ENCODE results near the gene APOBEC4. TPM values are rescaled to one million over a fixed set of nuclear protein-coding genes. Genes with fewer than 3 reads are reported as not detected.
A peak's percentile ranks its signal among the peaks of the same experiment; 100 is the strongest.

The APOBEC4 gene
- total and polyA plus RNA-seq, 2 of the 13 experiments (the other 11 are each of a cell fraction or from before 2014, with no cell fraction given): not detected

GRCh38 chr1:183635606-183636333, 17.3 kb downstream of the APOBEC4 start, which contains the start of gene ARPC5 (continued):
- TF ChIP-seq ZNF704 (CRISPR knock-in tag; IDR thresholded peaks at IDR 0.05; ENCODE audit: borderline replicate concordance): 0 out of 2 replicates have a peak, but pooled peaks have one; percentile 50
- TF ChIP-seq TAF1 (CRISPR knock-in tag; IDR thresholded peaks at IDR 0.05): peak; percentile 76
- no peak for TF ChIP-seq SNAPC2 (CRISPR knock-in tag; IDR thresholded peaks at IDR 0.05)
- TF ChIP-seq GATAD1 (CRISPR knock-in tag; IDR thresholded peaks at IDR 0.05): no peak; the same call in 1 of the 2 replicates
- no peak for TF ChIP-seq RFXANK (CRISPR knock-in tag; IDR thresholded peaks at IDR 0.05)
- peak; percentile 59; the same call in 1 of the 2 replicates for TF ChIP-seq YEATS2 (CRISPR knock-in tag; IDR thresholded peaks at IDR 0.05; ENCODE audit: borderline replicate concordance)
- peak; percentile 19; the same call in 1 of the 2 replicates for TF ChIP-seq MNT (IDR thresholded peaks at IDR 0.05)
- no peak for TF ChIP-seq ZBTB1 (CRISPR knock-in tag; IDR thresholded peaks at IDR 0.05; ENCODE audit: borderline replicate concordance)
- TF ChIP-seq EED (CRISPR knock-in tag; IDR thresholded peaks at IDR 0.05): no peak
- no peak for TF ChIP-seq ARID2 (CRISPR knock-in tag; IDR thresholded peaks at IDR 0.05; ENCODE audit: borderline replicate concordance)
- TF ChIP-seq ZNF614 (CRISPR knock-in tag; IDR thresholded peaks at IDR 0.05; ENCODE audit: borderline replicate concordance): peak; percentile 12; the same call in 1 of the 2 replicates
- 0 out of 2 replicates have a peak, but pooled peaks have one; percentile 41 for TF ChIP-seq ZNF160 (CRISPR knock-in tag; IDR thresholded peaks at IDR 0.05)
- peak; percentile 27 for TF ChIP-seq ZNF605 (CRISPR knock-in tag; IDR thresholded peaks at IDR 0.05)
- no peak; the same call in 1 of the 2 replicates for TF ChIP-seq ZBTB7A (CRISPR knock-in tag; IDR thresholded peaks at IDR 0.05)
- peak; percentile 95 for TF ChIP-seq ZNF687 (CRISPR knock-in tag; IDR thresholded peaks at IDR 0.05)
- TF ChIP-seq NFAT5 (CRISPR knock-in tag; IDR thresholded peaks at IDR 0.05): 0 out of 2 replicates have a peak, but pooled peaks have one; percentile 4
